Astrocyte of the spinal cord (primary cell): Measurements from ENCODE around the gene ANKRD1.
"Not testable (repeated sequence)": the region's sequence is repeated elsewhere in the genome, so short reads cannot be mapped to it uniquely, and the experiment has no call there.

Experiments used
- DNase-seq: peaks from one replicate; pipeline ENCODE4 v3.0.0; 2011; ENCODE audit warnings: low read depth, low spot score
- H3K4me3 ChIP-seq: 2 replicates; pipeline ENCODE4 v1.5.1; 2011; ENCODE audit warnings: low read depth, mild to moderate bottlenecking, low read length, moderate library complexity
- CTCF ChIP-seq: IDR thresholded peaks from 2 replicates; pipeline ENCODE4 v1.5.1; 2012; ENCODE audit warnings: low read depth, mild to moderate bottlenecking, low read length, inconsistent platforms
- in situ Hi-C: cut with HindIII; loops from 2 replicates; pipeline ENCODE4 v1.10.0; 2017; ENCODE audit warnings: low sequenced_read_pairs

Gene ANKRD1

GRCh38 chr10:90947030-90947960 is 26.4 kb upstream of the ANKRD1 start:
- TF ChIP-seq CTCF: no peak
- peak; percentile 79 for DNase-seq
- no peak overlapping the region for H3K4me3 ChIP-seq
- in situ Hi-C loops: no loop called here

GRCh38 chr10:90945491-90946070 is 24.7 kb upstream of the ANKRD1 start:
- H3K4me3 ChIP-seq: no peak overlapping the region
- in situ Hi-C loops: no loop called here
- TF ChIP-seq CTCF: no peak
- DNase-seq: no peak

GRCh38 chr10:90944749-90945148 is 23.9 kb upstream of the ANKRD1 start:
- in situ Hi-C loops: no loop called here
- DNase-seq: no peak
- TF ChIP-seq CTCF: no peak
- H3K4me3 ChIP-seq: no peak overlapping the region

- in situ Hi-C loops, H3K4me3 ChIP-seq, DNase-seq: not testable (repeated sequence)
Observed at GRCh38 chr10:90942980-90943379, 22.1 kb upstream of the ANKRD1 start.

GRCh38 chr10:90939648-90940047 is 18.8 kb upstream of the ANKRD1 start:
- in situ Hi-C loops: no loop called here
- DNase-seq: no peak
- no peak for TF ChIP-seq CTCF
- no peak overlapping the region for H3K4me3 ChIP-seq

GRCh38 chr10:90939116-90939515 is 18.2 kb upstream of the ANKRD1 start:
- no peak for DNase-seq
- in situ Hi-C loops: no loop called here
- TF ChIP-seq CTCF: no peak
- H3K4me3 ChIP-seq: no peak overlapping the region

- in situ Hi-C loops: no loop called here
- no peak for TF ChIP-seq CTCF
- no peak for DNase-seq
- H3K4me3 ChIP-seq: no peak overlapping the region
Observed at GRCh38 chr10:90937645-90938258, 16.9 kb upstream of the ANKRD1 start.
